SK-N-MC (cell line): ENCODE data around the gene CRAT.

Source experiments
- EZH2 ChIP-seq: fragments of 200-600 bp; sonication (generic); IDR thresholded peaks from one replicate; pipeline ENCODE4 v1.6.1; 2017; ENCODE audit warnings: antibody characterized with exemption
- POLR2AphosphoS5 ChIP-seq: IDR thresholded peaks from 2 replicates; pipeline ENCODE4 v1.6.1; 2012; ENCODE audit warnings: mild to moderate bottlenecking, low read depth, low read length, borderline replicate concordance

- TF ChIP-seq EZH2, result no peak
- no peak for TF ChIP-seq POLR2AphosphoS5
These were observed 31.7 kb downstream of the CRAT start for GRCh38 chr9:129078691-129079503.
